Stimulated activated CD8-positive, alpha-beta memory T cell treated with anti-CD3 and anti-CD28 coated beads, Interleukin-15, amount 100 ng/mL, for 24 hours (primary cell): ENCODE measurements around the gene SPTBN1.

ENCODE experiments used
- DNase-seq: peaks from one replicate; pipeline ENCODE4 v3.0.0-alpha.2; 2020; ENCODE audit warnings: low read depth

SPTBN1 gene

GRCh38 chr2:54434229-54434628 is 21.9 kb upstream of the SPTBN1 start:
- DNase-seq: no peak

DNA sequence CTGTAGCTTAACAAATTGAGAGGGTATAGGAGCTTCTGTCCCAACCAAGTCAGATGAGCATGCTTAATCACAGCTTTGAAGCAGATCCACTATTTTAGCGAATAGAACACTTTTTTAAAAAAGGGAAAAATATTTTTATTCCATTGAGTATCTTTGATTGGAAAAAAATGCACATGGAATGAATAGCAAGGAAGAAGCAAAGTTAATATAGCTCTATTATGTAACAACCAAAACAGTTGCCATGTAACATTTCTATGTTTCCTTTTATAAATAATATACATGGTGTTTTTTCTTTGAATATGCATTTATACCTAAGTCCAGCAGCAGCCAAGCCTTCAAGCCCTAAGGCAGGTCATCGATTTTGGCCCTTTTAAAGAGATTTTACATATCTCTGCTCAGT is 21.4 kb upstream of the SPTBN1 start:
- no peak for DNase-seq

- DNase-seq: no peak
Measured at GRCh38 chr2:54435325-54436226, 20.6 kb upstream of the SPTBN1 start.

GRCh38 chr2:54437588-54437987 is 18.5 kb upstream of the SPTBN1 start:
- DNase-seq: no peak

GRCh38 chr2:54438271-54438670 is 17.9 kb upstream of the SPTBN1 start:
- DNase-seq: no peak

DNA sequence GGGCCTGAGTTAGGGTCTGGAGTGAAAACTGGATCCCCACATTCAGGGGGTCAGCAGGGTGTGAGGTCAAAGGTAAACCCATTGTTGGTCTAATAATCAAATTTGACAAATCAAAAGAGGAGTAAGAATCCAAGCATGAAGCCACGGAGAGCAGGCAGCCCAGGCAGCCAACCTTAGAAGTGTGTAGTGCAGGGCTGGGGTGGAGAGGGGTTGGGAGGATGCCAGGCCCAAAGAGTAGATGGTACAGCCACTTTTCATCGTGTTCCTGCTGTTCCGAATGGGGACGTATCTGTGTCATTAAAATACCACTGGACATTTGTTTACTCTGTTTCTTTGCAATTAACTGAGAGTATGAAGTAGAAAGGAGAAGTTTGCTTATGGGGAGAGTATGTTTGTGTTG is 16.5 kb upstream of the SPTBN1 start:
- DNase-seq: no peak

DNA sequence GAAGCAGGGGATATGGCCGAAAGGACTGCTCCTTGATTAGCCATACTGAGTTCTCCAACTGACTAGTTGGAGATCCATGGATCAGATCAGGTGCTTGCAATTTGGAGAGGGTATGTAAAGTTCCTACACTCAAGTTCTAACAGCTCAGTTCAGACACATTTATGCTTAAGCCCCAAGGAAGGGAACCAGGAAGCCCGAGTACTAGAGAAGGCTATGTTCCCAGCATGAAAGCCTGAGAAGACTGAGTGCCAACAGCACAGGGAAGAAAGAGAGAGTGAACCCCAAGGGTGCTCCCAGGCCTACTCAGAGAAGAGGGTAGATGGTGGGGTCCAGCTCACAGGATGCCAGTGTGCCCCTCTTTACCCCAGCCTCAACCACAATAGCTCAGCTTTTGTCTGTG is 16.1 kb upstream of the SPTBN1 start:
- DNase-seq: no peak

DNA sequence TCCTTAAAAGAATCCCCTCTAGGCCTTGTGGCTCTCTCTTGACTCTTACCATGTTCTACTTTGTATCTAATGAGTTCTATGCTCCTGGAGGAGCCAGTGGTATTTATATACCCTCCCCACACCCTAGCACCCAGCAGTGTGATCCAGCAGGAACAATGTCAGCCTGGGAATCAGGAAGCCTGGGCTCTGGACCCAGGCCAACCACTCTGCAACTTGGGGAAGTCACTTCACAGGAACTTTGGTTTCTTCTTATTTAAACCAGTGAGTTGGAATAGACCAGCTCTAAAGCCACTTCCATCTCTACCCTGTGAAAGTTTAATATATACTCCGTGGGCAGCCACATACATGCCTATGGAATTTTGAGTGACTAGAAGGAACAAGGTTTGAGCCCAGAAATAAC is 11.6 kb upstream of the SPTBN1 start:
- no peak for DNase-seq

DNA sequence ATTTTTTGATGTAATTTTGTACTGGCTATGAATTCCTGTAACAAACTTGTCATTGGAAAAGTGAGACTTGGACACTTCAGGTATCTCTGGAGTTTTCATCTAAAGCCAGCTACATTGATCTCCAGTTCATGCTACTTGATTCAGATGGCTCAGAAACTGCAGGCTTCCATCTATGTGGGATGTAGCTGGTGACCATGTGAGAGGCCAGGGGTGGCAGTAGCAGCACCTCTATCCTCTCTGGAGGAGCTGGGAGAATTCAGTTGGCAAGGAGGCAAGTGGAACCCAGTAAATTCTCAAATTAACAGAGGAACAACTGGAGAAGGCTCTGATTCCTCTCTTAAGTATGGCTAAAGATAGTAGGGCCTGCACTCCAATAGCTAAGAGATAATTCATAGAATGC is 10.0 kb upstream of the SPTBN1 start:
- DNase-seq: no peak

GRCh38 chr2:54446625-54447024 is 9.5 kb upstream of the SPTBN1 start:
- DNase-seq: no peak

DNA sequence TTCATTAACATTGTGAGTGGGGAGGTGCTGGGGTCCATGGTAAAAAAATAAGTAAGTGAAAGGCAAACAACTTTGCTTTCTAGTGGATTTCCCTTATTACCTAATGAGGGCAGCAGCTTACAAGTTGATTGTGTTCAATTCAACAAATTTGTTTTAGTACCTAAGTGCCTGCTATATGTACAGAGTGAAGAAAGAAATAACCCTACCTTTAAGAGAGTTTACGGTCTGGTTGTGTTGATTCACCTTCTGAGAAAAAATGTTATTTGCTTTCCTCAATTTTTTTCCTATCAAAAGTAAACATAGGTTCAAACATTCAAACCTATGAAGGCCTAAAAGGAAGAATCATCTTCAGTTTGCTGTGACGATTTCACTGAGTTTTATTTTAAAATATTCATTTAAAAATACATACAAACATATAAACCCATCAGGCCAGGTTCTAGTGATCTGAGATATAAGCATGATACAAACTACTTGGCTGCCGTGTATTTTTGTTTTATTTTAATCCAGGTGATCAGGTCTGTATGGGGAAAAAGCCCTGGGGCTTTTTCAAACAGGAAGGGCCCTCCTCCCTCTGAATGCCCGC is 1.5 kb upstream of the SPTBN1 start:
- DNase-seq: no peak

- DNase-seq: no peak
Measured at GRCh38 chr2:54455131-54455562, 980 bp upstream of the SPTBN1 start.

- no peak for DNase-seq
Measured at GRCh38 chr2:54456362-54456611, 160 bp downstream of the SPTBN1 start.

- no peak for DNase-seq
Measured at GRCh38 chr2:54456612-54457322, 640 bp downstream of the SPTBN1 start.

GRCh38 chr2:54457323-54458023 is 1.3 kb downstream of the SPTBN1 start:
- no peak for DNase-seq

- DNase-seq: no peak
Measured at GRCh38 chr2:54459037-54459441, 2.9 kb downstream of the SPTBN1 start.

DNA sequence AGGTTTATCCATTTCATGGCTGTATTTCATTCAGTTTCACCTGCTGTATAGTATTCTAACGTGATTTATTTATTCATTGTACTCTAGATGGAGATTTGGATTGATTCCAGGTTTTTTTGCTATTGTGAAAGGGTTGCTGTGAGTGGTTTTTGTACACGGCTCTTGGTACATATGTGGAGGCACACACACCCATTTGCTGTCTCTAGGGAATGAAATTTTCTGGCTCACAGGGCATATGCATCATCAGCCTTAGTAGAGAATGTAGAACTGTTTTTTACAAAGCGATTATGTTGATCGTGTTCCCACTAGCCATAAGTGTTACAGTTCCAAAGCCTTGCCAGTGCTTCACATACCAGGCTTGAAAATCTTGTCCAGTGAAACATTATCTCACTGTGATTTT is 5.1 kb downstream of the SPTBN1 start:
- no peak for DNase-seq

DNA sequence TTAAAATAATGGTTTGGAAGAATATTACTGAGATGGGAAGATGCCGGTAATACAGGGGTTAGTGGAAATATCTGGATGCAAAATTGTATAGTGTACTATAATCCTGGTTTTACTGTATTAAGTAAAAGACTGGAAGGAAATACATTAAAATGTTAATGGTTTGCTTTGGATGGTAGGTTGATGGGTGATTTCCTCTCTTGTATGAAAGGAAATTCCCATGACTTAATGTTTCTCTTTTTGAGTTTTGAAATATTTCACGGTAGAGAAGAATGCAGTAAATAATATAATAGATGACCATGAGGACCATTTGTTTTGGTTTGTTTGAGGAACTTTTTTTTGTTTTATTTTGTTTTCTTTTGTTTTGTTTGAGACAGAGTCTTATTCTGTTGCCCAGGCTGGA is 8.2 kb downstream of the SPTBN1 start:
- DNase-seq: no peak

- DNase-seq: no peak
Measured at GRCh38 chr2:54465143-54465542, 9.0 kb downstream of the SPTBN1 start.

GRCh38 chr2:54466870-54467269 is 10.7 kb downstream of the SPTBN1 start:
- DNase-seq: no peak

DNA sequence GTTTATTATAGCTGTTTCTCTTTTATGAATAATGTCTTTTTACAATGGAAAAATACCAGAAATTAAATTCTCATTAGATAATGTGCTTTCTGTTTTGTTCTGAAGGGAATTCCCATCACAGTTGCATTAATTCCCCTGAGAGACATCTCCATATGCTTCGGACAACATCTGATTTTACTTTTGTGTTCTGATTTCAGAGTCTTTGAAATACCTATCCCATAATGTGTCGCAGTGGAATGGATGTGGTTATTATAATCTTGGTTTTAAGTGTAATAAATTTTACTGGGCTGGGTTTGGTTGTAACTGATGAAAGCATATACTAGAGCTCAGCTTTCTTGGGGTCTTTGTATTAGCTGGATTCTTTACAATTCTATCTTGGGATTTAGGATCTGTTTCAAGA is 12.5 kb downstream of the SPTBN1 start:
- DNase-seq: no peak

DNA sequence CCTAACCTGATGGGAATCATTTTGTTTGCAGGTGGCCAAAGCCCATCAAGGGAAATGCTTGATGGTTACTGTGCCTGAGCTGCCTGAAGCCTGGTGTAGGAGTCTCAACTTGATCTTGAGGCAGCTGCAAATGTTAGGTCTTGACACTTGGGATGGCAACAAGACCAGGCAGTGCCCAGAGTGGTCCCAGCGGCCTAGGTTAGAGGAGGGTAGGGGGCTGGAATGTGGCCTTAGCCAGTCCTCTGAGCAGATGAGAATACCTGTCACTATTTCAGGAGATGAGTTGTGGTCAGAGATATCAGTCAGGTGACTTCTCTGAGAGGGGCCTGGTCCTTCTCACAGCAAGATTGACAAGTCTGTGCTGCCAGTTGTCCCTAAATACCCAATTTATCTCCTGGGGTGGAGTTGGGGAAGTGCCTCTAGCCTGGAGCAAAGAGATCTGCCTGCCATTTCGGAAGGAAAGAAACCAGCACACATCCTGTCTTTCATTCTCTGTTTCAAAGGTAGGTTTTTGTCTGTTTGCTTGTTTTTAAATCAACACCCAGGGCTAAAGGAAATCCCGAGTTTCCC is 13.4 kb downstream of the SPTBN1 start:
- DNase-seq: no peak
